Renal cortical epithelial cell (primary cell): Measurements from ENCODE around the gene STK32C. TPM values are rescaled to one million over a fixed set of nuclear protein-coding genes. Genes with fewer than 3 reads are reported as not detected.
"Not testable (repeated sequence)": the region's sequence is repeated elsewhere in the genome, so short reads cannot be mapped to it uniquely, and the experiment has no call there.

Experiments
- DNase-seq: peaks from one replicate; pipeline ENCODE4 v3.0.0-alpha.2; 2011; ENCODE audit warnings: low read depth
- total RNA-seq: library from RNA; depleted of rRNA; stranded (reverse); fragments of >200 nt; gene quantifications from 2 replicates; pipeline ENCODE4 v1.2.3, GENCODE V29; 2014

STK32C gene
- total RNA-seq, 1 donor from 2014 or later: 9.2 TPM

DNA sequence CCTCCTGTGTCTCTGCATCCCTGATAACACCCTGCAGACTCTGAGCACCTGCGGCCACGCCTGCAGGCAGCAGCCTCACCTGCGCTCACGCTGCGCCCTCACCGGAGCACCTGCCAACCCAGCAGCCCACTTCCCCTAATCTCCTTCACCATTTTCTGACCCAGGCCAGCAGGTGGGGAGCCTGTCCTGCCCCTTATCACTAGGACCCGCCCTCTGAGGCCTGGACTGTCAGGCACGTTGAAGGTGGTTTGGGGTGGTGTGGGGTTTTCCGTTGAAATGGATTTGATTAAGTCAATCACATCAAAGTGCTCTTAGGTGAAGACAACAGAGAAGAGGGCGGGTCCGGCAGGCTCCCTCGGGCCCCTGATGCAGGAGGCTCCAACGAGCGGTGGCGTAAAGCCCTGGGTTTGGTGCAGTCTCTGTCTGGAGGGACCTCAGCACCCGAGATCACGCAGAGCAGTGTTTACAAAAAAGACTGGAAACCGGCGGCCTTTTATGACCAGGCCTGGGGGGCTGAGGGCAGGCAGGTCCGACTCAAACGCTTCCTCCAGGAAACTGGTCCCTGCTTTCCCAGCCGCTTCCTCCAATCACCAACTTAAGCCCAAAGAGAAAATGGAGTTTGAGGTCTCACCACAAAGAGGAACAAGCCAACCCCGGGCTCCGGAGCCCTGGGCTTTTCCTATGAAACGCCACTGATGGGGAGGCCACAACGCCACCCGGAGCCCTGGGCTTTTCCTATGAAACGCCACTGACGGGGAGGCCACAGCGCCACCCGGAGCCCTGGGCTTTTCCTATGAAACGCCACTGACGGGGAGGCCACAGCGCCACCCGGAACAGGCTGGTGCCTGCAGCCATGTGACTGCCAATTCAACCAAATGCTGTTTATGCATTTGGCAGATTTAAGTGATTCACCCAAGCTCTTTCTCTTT is 75.5 kb downstream of the STK32C start:
- DNase-seq: no peak

DNA sequence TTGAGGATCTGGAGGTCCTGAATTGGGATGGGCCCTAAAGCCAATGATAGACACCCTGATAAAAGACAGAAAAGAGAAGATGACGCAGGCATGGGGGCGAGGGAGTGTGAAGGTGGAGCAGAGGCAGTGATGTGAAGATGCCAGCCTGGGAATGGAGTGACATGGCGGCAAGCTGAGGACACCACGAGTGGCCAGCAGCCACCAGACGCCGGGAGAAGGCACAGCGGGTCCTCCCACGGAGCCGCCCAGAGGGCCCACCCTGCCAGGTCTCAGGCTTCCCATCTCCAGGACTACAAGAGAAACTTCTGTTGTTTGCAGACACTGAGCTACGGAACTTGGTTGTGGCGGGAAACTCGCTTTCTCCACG is 76.1 kb downstream of the STK32C start:
- no peak for DNase-seq

GRCh38 chr10:132230557-132231210 is 77.1 kb downstream of the STK32C start:
- DNase-seq: no peak

- DNase-seq: no peak
Observed at GRCh38 chr10:132229834-132230556, 77.8 kb downstream of the STK32C start.

DNA sequence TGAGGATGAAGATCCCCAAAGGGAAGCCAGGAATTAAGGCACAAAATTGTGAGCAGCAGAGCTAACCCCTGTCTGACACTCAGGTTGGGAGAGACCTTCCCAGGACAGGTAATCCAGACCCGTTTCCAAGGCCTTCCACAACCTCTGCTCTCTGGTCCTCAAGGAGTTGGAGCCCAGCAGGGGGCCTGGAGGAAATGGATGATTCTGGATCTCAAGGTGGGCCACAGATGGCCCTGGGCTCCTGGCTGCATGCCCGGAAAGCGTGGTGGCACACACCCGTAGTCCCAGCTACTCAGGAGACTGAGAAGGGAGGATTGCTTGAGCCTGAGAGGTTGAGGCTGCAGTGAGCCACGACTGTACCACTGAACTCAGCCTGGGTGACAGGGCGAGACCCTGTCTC is 78.7 kb downstream of the STK32C start:
- no peak for DNase-seq

DNA sequence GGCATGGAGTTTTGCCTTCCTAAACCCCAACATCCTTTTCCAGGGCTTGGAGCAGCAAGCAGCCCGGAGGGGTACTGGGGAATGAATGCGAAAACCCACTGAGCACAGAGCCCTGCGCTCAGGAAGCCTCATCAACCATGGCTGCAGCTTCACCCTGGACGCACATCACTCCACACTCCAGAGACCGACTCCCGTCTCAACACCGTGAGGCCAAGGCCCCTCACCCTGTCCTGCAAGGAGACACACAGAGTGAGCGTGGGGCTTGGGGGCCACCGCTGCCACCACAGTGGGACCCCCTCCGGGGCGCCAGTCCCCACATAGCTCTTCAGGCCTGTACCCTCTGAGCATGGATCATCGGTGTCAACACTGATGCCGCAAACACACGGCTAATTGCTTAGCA is 79.1 kb downstream of the STK32C start:
- DNase-seq: no peak

DNA sequence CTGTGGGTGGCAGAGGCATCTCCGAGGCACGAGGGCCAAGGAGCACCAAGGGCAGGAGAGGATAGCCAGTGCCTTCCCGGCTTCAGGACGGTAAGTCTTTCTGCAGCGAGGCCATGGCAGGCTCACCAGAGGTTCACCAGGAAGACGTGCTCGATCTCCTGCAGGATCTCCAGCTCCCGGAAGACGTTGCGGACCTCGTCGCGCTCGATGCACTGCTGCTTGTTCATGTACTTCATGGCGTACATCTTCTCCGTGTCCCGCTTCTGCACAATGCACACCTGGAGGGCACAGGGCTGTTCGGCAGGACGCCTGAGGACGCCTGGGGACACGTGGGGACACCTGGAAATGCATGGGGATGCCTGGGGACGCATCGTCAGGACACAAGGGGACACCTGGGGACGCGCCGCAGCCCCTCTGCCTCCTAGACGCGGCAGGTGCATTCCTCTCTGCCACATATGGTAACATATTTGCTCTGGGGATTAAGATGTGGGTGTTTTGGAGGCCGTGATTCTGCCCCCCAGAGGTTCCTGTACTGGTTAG is 79.8 kb downstream of the STK32C start:
- DNase-seq: no peak

GRCh38 chr10:132226586-132227405 is 81.0 kb downstream of the STK32C start:
- DNase-seq: no peak

- no peak for DNase-seq
Observed at GRCh38 chr10:132225849-132226205, 81.9 kb downstream of the STK32C start.

- DNase-seq: no peak
Observed at GRCh38 chr10:132225073-132225848, 82.5 kb downstream of the STK32C start.

DNA sequence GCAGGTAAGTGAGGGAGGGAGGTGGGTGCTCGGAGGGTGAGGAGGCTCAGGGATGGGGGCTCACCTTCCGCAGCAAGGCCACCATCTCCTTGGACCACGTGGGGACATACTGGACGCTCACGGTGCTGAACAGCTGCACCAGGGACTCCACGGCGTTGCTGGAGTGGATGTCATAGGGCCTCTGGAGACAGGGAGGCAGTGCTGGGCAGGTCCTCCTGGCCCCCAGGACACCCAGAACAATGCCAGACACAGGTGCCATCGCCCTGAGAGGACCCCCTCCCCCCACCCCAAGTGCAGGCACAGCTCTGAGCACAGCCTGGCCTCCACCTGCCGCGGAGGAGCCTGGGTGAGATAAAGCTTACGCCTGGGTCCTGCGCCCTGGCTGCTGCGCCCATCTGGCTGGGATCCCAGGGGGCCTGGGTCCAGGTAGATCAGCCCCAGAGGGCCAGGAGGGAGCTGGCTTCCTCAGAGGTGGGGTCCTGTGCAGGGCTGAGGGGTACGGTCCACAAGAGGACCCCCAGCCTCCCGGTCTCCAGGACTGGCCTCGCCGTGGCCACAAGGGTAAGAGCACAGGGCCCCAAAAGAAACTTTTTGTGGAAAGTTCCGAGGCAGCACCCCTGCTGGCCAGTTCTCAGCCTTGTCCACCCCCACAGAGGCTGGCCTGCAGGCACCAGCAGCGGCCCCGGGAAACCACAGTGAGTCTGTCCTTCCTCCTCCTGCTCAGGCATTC is 83.2 kb downstream of the STK32C start:
- DNase-seq: no peak

- DNase-seq: no peak
Observed at GRCh38 chr10:132223611-132224342, 84.0 kb downstream of the STK32C start.

DNA sequence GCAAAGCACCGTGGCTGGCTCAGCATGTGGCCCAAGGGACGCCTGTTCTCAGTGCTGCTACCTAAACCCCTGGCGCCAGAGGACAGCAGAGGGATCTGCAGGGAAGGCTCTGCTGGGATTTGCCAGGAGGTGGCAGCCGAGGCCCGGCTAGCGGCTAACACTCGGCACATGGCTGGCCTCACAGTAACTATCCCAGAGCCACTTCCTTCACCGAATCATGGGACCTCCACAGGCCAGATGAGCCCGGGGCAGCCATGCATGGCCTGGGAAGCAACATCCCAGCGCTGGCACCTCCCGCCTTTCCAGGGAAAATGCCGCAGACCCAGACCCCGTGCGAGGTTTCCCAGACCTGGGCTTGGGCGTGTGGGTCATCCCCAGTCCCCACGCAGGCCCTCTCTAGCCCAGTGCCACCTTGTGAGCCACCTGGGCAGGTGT is 84.6 kb downstream of the STK32C start:
- DNase-seq: peak; percentile 66

GRCh38 chr10:132222726-132223125 is 85.0 kb downstream of the STK32C start:
- no peak for DNase-seq

DNA sequence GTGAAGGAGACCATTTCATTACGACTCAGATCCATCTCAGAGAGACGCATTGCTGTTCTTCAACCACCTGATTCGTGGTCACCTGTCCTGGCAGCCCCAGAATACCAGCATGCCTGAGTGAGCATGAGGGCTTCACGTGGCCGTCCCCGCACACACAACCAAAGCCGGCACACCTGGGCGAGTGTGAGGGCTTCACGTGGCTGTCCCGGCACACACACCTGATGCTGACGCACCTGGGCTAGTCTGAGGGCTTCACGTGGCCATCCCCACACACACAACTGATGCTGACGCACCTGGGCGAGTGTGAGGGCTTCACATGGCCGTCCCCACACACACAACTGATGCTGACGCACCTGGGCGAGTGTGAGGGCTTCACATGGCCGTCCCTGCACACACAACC is 86.8 kb downstream of the STK32C start:
- DNase-seq: not testable (repeated sequence)

DNA sequence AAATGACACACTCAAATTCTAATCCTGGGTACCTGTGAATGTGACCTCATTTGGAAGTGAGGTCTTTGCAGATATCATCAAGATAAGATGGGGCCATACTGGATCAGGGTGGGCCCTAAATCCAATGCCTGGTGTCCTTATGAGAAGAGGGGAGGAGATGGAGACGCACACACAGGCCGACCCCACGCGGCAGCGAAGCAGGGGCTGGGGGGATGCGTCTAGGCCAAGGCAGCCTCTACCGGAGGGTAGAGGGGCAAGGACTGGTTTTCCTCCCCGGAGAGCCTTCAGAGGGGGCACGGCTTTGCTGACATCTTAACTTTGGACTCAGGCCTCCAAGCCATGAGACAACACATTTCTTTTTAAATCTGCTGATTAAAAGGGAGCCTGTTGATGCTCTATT is 87.7 kb downstream of the STK32C start:
- DNase-seq: no peak

- DNase-seq: no peak
Observed at GRCh38 chr10:132219486-132219885, 88.3 kb downstream of the STK32C start.

GRCh38 chr10:132216441-132216840 is 91.3 kb downstream of the STK32C start:
- DNase-seq: not testable (repeated sequence)

GRCh38 chr10:132213917-132214316 is 93.8 kb downstream of the STK32C start:
- no peak for DNase-seq
